SK-N-SH (cell line): ENCODE results near the gene GADL1. TPM values are rescaled to one million over a fixed set of nuclear protein-coding genes. Genes with fewer than 3 reads are reported as not detected.

Source experiments
- CTCF ChIA-PET: fragments of 300-600, 350-600 bp; formaldehyde crosslinking; extraction: SDS; loops from one replicate; lab custom pipeline; 2021; lab: Yijun Ruan, JAX
- POLR2A ChIA-PET: fragments of 350-600 bp; sonication (Branson Sonifier 250); formaldehyde crosslinking; extraction: SDS; loops from one replicate; lab custom pipeline; 2020; ENCODE audit warnings: antibody characterized with exemption, inconsistent platforms; lab: Yijun Ruan, JAX
- DNase-seq: peaks from one replicate; pipeline ENCODE4 v3.0.0; 2012
- H2AFZ ChIP-seq: fragments of 200-600 bp; sonication (generic); 2 replicates; pipeline ENCODE4 v1.8.1; 2016; ENCODE audit warnings: antibody characterized with exemption, mild to moderate bottlenecking, low read depth
- H3F3A ChIP-seq: fragments of 200-600 bp; sonication (generic); replicated peaks from 2 replicates; pipeline ENCODE3; 2016; ENCODE audit warnings: antibody characterized with exemption, mild to moderate bottlenecking; ENCODE audit not compliant: insufficient read depth
- H3K27ac ChIP-seq, 2 experiments: fragments of 200-500 bp in 1 of 2; fragments of 200-600 bp in 1 of 2; sonication (Bioruptor generic) in 1 of 2; sonication (generic), shearing (Covaris generic) in 1 of 2; 2 replicates each; pipeline versions ENCODE4 v1.5.1 to v1.6.1; 2014 to 2016; ENCODE audit warnings: low read depth in 2 of 2, inconsistent platforms in 1 of 2, low read length in 1 of 2, mild to moderate bottlenecking in 1 of 2, mixed read lengths in 1 of 2
- H3K27me3 ChIP-seq: fragments of 200-600 bp; sonication (generic), shearing (Covaris generic); 2 replicates; pipeline ENCODE4 v1.6.1; 2016; ENCODE audit warnings: mixed run types; ENCODE audit not compliant: insufficient read depth
- H3K36me3 ChIP-seq, 2 experiments: fragments of 200-500 bp in 1 of 2; fragments of 200-600 bp in 1 of 2; sonication (Bioruptor generic) in 1 of 2; sonication (generic) in 1 of 2; replicated peaks in 1 of 2; 2 replicates each; pipeline versions ENCODE3 to v1.5.1; 2014 to 2016; ENCODE audit warnings: low read length in 1 of 2, mild to moderate bottlenecking in 1 of 2; ENCODE audit not compliant: insufficient read depth in 2 of 2, control insufficient read depth in 1 of 2
- H3K4me1 ChIP-seq, 2 experiments: fragments of 200-500 bp in 1 of 2; fragments of 200-600 bp in 1 of 2; sonication (Bioruptor generic) in 1 of 2; sonication (generic), shearing (Covaris generic) in 1 of 2; 2 replicates each; pipeline versions ENCODE4 v1.5.1 to v1.6.1; 2014 to 2016; ENCODE audit warnings: low read depth in 1 of 2, low read length in 1 of 2, mixed run types in 1 of 2; ENCODE audit not compliant: insufficient read depth in 2 of 2, control insufficient read depth in 1 of 2
- H3K4me2 ChIP-seq: fragments of 200-600 bp; sonication (generic), shearing (Covaris generic); 2 replicates; pipeline ENCODE4 v1.6.1; 2017; ENCODE audit warnings: mixed run types
- H3K4me3 ChIP-seq, 2 experiments: fragments of 200-500 bp in 1 of 2; fragments of 200-600 bp in 1 of 2; sonication (Bioruptor generic) in 1 of 2; sonication (generic), shearing (Covaris generic) in 1 of 2; 2 replicates each; pipeline versions ENCODE4 v1.5.1 to v1.8.1; 2014 to 2016; ENCODE audit warnings: low read depth in 2 of 2, inconsistent platforms in 1 of 2, low read length in 1 of 2, mild to moderate bottlenecking in 1 of 2, mixed read lengths in 1 of 2, moderate library complexity in 1 of 2
- H3K79me2 ChIP-seq: fragments of 200-600 bp; sonication (generic); 2 replicates; pipeline ENCODE4 v1.8.1; 2017; ENCODE audit warnings: mild to moderate bottlenecking; ENCODE audit not compliant: insufficient read depth
- H3K9ac ChIP-seq: fragments of 200-600 bp; sonication (generic); 2 replicates; pipeline ENCODE4 v1.6.1; 2017; ENCODE audit warnings: mixed run types
- H3K9me2 ChIP-seq: fragments of 200-600 bp; sonication (generic); 2 replicates; pipeline ENCODE4 v1.6.1; 2017; ENCODE audit warnings: mixed run types
- H3K9me3 ChIP-seq: fragments of 200-600 bp; sonication (generic); 2 replicates; pipeline ENCODE4 v1.6.1; 2017; ENCODE audit warnings: mixed run types, mild to moderate bottlenecking, moderate library complexity
- H4K20me1 ChIP-seq: fragments of 200-600 bp; sonication (generic); 2 replicates; pipeline ENCODE4 v1.6.1; 2017; ENCODE audit warnings: mild to moderate bottlenecking, mixed run types; ENCODE audit not compliant: insufficient read depth
- CHD2 ChIP-seq: fragments of 150-350 bp; IDR thresholded peaks from 2 replicates; pipeline ENCODE4 v1.6.1; 2018; ENCODE audit warnings: low read length; ENCODE audit not compliant: partially characterized antibody
- ELF1 ChIP-seq: IDR thresholded peaks from 2 replicates; pipeline ENCODE4 v1.4.0; 2012
- EP300 ChIP-seq, 2 experiments: IDR thresholded peaks; 2 replicates each; pipeline versions ENCODE4 v1.4.0 to v1.6.1; 2012; ENCODE audit warnings: borderline replicate concordance in 1 of 2, low read depth in 1 of 2, low read length in 1 of 2
- FOSL2 ChIP-seq: IDR thresholded peaks from 2 replicates; pipeline ENCODE4 v1.4.0; 2012; ENCODE audit warnings: low read depth, mild to moderate bottlenecking, moderate library complexity, borderline replicate concordance
- FOXJ3 ChIP-seq: sonication (generic); formaldehyde crosslinking; IDR thresholded peaks from 2 replicates; pipeline ENCODE4 v1.5.1; 2020; ENCODE audit warnings: mild to moderate bottlenecking, missing genetic modification reagents
- GATA2 ChIP-seq: sonication (generic); formaldehyde crosslinking; IDR thresholded peaks from 2 replicates; pipeline ENCODE4 v1.5.0; 2020; ENCODE audit warnings: mild to moderate bottlenecking, missing genetic modification reagents
- JUND ChIP-seq: IDR thresholded peaks from 2 replicates; pipeline ENCODE4 v1.4.0; 2012
- MEF2A ChIP-seq: IDR thresholded peaks from 2 replicates; pipeline ENCODE4 v1.4.0; 2012; ENCODE audit warnings: low read depth, borderline replicate concordance
- MXI1 ChIP-seq: IDR thresholded peaks from 2 replicates; pipeline ENCODE4 v1.6.1; 2012; ENCODE audit warnings: mild to moderate bottlenecking, low read depth, low read length, improper control_type of control experiment
- NRF1 ChIP-seq: IDR thresholded peaks from 2 replicates; pipeline ENCODE4 v1.6.1; 2012; ENCODE audit warnings: low read depth, mild to moderate bottlenecking, low read length
- POLR2AphosphoS5 ChIP-seq: IDR thresholded peaks from 2 replicates; pipeline ENCODE4 v1.6.1; 2012; ENCODE audit warnings: low read depth, low read length
- RAD21 ChIP-seq: IDR thresholded peaks from 2 replicates; pipeline ENCODE4 v1.6.1; 2012; ENCODE audit warnings: mild to moderate bottlenecking, low read length
- RCOR1 ChIP-seq: fragments of 150-350 bp; IDR thresholded peaks from 2 replicates; pipeline ENCODE4 v1.6.1; 2017; ENCODE audit warnings: antibody characterized with exemption, low read length
- SMC3 ChIP-seq: IDR thresholded peaks from 2 replicates; pipeline ENCODE4 v1.6.1; 2012; ENCODE audit warnings: low read depth, low read length, improper control_type of control experiment
- TAF1 ChIP-seq: IDR thresholded peaks from 2 replicates; pipeline ENCODE4 v1.6.1; 2012; ENCODE audit warnings: low read depth, mild to moderate bottlenecking, low read length, moderate library complexity, borderline replicate concordance
- TCF12 ChIP-seq: IDR thresholded peaks from 2 replicates; pipeline ENCODE4 v1.4.0; 2012
- TEAD4 ChIP-seq: IDR thresholded peaks from 2 replicates; pipeline ENCODE4 v1.4.0; 2012; ENCODE audit warnings: mild to moderate bottlenecking, borderline replicate concordance; ENCODE audit not compliant: insufficient read depth
- USF1 ChIP-seq: IDR thresholded peaks from 2 replicates; pipeline ENCODE4 v1.4.0; 2012; ENCODE audit warnings: low read depth, borderline replicate concordance
- USF2 ChIP-seq: fragments of 150-350 bp; IDR thresholded peaks from 2 replicates; pipeline ENCODE4 v1.6.1; 2017; ENCODE audit warnings: antibody characterized with exemption, low read length, low read depth, borderline replicate concordance
- WGBS: methylation state at CpG from one replicate; pipeline ENCODE4 v1.1.6; 2017; ENCODE audit warnings: low lambda C conversion rate; 5-methylcytosine and 5-hydroxymethylcytosine counted together
- polyA plus RNA-seq, 3 experiments: library from polyadenylated mRNA; depleted of rRNA; stranded (reverse); fragments of >200 nt; gene quantifications; 2 replicates each; pipeline ENCODE4 v1.2.3, GENCODE V29; 2012
- TF ChIP-seq, protein P1 (sequence below): IDR thresholded peaks from 2 replicates; pipeline ENCODE4 v1.6.1; 2012; ENCODE audit warnings: mild to moderate bottlenecking, low read depth, low read length, moderate library complexity

The GADL1 gene
- polyA plus RNA-seq, 1 of the 3 experiments (the other 2 are of a cell fraction): not detected

GRCh38 chr3:30862004-30862403, 32.5 kb downstream of the GADL1 start:
- Histone ChIP-seq H3K9me2 (no peaks in the 10 kb centered on the region), H3F3A (no peaks in the 10 kb centered on the region), H3K9ac (no peak overlapping the region)
- TF ChIP-seq FOXJ3 (CRISPR knock-in tag) (no peak), CHD2 (no peak), RAD21 (no peak), TCF12 (no peak), MEF2A (no peak), JUND (no peak), GATA2 (CRISPR knock-in tag) (no peak), EP300 (IDR thresholded peaks at IDR 0.05; ENCODE audit: borderline replicate concordance in 1 of 2, low read depth in 1 of 2, low read length in 1 of 2) (no peak), MXI1 (no peak), USF1 (no peak), NRF1 (no peak), POLR2AphosphoS5 (no peak), SMC3 (no peak), TEAD4 (no peak), TAF1 (no peak), ELF1 (no peak), FOSL2 (no peak), USF2 (no peak), RCOR1 (no peak)
- TF ChIP-seq, protein P1, sequence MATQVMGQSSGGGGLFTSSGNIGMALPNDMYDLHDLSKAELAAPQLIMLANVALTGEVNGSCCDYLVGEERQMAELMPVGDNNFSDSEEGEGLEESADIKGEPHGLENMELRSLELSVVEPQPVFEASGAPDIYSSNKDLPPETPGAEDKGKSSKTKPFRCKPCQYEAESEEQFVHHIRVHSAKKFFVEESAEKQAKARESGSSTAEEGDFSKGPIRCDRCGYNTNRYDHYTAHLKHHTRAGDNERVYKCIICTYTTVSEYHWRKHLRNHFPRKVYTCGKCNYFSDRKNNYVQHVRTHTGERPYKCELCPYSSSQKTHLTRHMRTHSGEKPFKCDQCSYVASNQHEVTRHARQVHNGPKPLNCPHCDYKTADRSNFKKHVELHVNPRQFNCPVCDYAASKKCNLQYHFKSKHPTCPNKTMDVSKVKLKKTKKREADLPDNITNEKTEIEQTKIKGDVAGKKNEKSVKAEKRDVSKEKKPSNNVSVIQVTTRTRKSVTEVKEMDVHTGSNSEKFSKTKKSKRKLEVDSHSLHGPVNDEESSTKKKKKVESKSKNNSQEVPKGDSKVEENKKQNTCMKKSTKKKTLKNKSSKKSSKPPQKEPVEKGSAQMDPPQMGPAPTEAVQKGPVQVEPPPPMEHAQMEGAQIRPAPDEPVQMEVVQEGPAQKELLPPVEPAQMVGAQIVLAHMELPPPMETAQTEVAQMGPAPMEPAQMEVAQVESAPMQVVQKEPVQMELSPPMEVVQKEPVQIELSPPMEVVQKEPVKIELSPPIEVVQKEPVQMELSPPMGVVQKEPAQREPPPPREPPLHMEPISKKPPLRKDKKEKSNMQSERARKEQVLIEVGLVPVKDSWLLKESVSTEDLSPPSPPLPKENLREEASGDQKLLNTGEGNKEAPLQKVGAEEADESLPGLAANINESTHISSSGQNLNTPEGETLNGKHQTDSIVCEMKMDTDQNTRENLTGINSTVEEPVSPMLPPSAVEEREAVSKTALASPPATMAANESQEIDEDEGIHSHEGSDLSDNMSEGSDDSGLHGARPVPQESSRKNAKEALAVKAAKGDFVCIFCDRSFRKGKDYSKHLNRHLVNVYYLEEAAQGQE: no peak
- TF ChIP-seq, all 33 proteins: peak for 0
- no peaks in the 10 kb centered on the region; the same call in 1 of the 2 replicates for H3K27me3 ChIP-seq
- H3K4me3 ChIP-seq: no peak overlapping the region
- no peak for DNase-seq
- H3K9me3 ChIP-seq: no peaks in the 10 kb centered on the region
- H3K4me2 ChIP-seq: no peak overlapping the region
- H4K20me1 ChIP-seq: no peaks in the 10 kb centered on the region
- no peak overlapping the region for H2AFZ ChIP-seq
- POLR2A ChIA-PET: no interaction called here
- H3K4me1 ChIP-seq: no peaks in the 10 kb centered on the region; a peak in 1 of 4 replicates
- no peak overlapping the region for H3K27ac ChIP-seq
- CTCF ChIA-PET: interaction anchor here (1.0 kb wide), 1 partner anchor 13 kb away, joined by 3 read pairs; no protein-coding TSS in a partner anchor
- no peaks in the 10 kb centered on the region for H3K79me2 ChIP-seq
- 57% methylated on average over 2 of the region's 2 CpGs for WGBS
- no peaks in the 10 kb centered on the region for H3K36me3 ChIP-seq
